KOPT-K1 (cell line): ENCODE measurements around the gene STRIP1.

Experiments used
- H3K27ac ChIP-seq: fragments of 200-600 bp; sonication (generic); 2 replicates; pipeline ENCODE4 v1.5.1; 2016; ENCODE audit warnings: antibody characterized with exemption, mild to moderate bottlenecking, low read depth, low read length; ENCODE audit not compliant: poor library complexity, severe bottlenecking
- H3K36me3 ChIP-seq: fragments of 200-600 bp; sonication (generic); 2 replicates; pipeline ENCODE4 v1.5.1; 2017; ENCODE audit warnings: antibody characterized with exemption, mild to moderate bottlenecking, low read length, moderate library complexity; ENCODE audit not compliant: insufficient read depth
- H3K9me3 ChIP-seq: fragments of 200-600 bp; sonication (generic); 2 replicates; pipeline ENCODE4 v1.5.1; 2017; ENCODE audit warnings: antibody characterized with exemption, low read length, mild to moderate bottlenecking; ENCODE audit not compliant: insufficient read depth, poor library complexity, severe bottlenecking

Gene STRIP1

GRCh38 chr1:110084227-110085078 lies 50.0 kb downstream of the STRIP1 start:
- H3K36me3 ChIP-seq, result no peaks in the 10 kb centered on the region
- no peak overlapping the region for H3K27ac ChIP-seq
- no peaks in the 10 kb centered on the region for H3K9me3 ChIP-seq

- Histone ChIP-seq H3K9me3 (no peaks in the 10 kb centered on the region), H3K27ac (no peak overlapping the region), H3K36me3 (no peaks in the 10 kb centered on the region)
Measured at GRCh38 chr1:110085671-110086070, 51.2 kb downstream of the STRIP1 start.

DNA sequence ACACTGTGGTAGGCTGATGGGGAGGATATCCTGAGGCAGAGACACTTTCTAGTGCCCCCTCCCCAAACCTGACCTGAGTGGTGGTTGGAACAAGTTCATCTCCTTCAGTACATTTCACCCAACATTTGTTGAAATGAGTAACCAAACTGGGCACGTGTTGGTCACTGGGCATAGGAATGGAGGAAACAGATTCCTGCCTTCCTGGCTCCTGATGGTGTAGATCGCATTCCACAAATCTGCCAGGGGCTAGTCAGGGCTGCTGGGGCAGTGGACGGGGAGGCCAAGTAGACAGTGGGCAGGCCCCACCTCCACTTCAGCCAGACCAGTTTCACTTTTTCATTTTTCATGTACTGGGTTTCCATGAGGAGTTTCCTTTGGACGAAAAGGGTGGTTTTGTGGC lies 52.5 kb downstream of the STRIP1 start:
- no peak overlapping the region for H3K27ac ChIP-seq
- H3K36me3 ChIP-seq, result no peaks in the 10 kb centered on the region
- H3K9me3 ChIP-seq, result no peaks in the 10 kb centered on the region

DNA sequence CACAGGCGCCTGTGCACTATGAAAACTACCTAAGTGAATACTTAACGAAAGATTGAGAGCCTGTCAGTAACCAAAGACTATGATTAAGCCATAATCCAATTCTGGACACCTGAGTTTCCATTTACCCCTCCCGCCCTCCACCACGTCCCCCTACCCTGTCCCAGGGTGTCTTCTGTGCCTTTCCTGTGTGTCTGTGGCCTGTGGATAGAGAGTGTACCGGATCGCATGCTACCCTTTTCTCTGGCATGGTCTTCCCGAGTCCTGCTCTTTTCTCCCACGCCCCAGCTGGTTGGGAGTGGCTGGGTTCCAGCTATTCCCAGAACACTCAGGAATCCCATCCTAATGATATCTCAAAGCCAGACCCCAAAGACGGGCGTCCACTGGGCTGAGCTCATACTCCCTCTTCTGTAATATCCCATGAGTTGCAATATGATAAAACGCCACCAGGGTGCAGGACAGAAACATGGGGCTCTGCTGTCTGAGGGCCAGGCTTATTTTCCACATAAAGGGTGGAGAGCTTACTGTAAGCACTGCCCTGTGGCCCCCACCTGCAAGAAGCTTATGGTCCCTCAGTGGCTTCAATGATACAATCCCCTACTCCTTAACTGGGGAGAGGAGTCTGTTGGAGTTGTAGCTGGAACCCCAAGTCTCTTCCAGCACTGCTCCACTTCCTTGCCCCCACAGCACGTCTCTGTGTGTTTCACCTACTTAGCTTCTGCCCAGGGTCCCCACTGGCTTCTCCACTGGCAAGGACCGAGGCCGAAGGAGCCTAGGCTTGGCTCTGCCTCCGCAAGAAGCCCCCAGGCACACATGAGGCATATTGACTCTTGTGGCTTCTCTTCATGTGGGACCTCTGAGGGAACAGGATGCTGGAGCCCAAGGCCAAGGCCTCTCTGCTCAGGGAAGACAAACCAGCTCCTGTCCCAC lies 53.7 kb downstream of the STRIP1 start:
- H3K9me3 ChIP-seq, result no peaks in the 10 kb centered on the region
- no peaks in the 10 kb centered on the region for H3K36me3 ChIP-seq
- no peak overlapping the region for H3K27ac ChIP-seq

- Histone ChIP-seq H3K9me3 (no peaks in the 10 kb centered on the region), H3K27ac (no peak overlapping the region), H3K36me3 (no peaks in the 10 kb centered on the region)
Measured at GRCh38 chr1:110088739-110089316, 54.4 kb downstream of the STRIP1 start.

GRCh38 chr1:110089561-110090275 lies 55.3 kb downstream of the STRIP1 start:
- Histone ChIP-seq H3K27ac (no peak overlapping the region), H3K36me3 (no peaks in the 10 kb centered on the region), H3K9me3 (no peaks in the 10 kb centered on the region)

- Histone ChIP-seq H3K27ac (no peak overlapping the region), H3K36me3 (no peaks in the 10 kb centered on the region), H3K9me3 (no peaks in the 10 kb centered on the region)
Measured at GRCh38 chr1:110091381-110091780, 57.0 kb downstream of the STRIP1 start.

GRCh38 chr1:110091791-110092190 lies 57.4 kb downstream of the STRIP1 start:
- no peaks in the 10 kb centered on the region for H3K36me3 ChIP-seq
- H3K27ac ChIP-seq, result no peak overlapping the region
- no peaks in the 10 kb centered on the region for H3K9me3 ChIP-seq

- Histone ChIP-seq H3K36me3 (no peaks in the 10 kb centered on the region), H3K27ac (no peak overlapping the region), H3K9me3 (no peaks in the 10 kb centered on the region)
Measured at GRCh38 chr1:110092991-110093390, 58.6 kb downstream of the STRIP1 start.

- H3K36me3 ChIP-seq, result no peaks in the 10 kb centered on the region
- no peaks in the 10 kb centered on the region for H3K9me3 ChIP-seq
- no peak overlapping the region for H3K27ac ChIP-seq
Measured at GRCh38 chr1:110094931-110095654, 60.7 kb downstream of the STRIP1 start.

DNA sequence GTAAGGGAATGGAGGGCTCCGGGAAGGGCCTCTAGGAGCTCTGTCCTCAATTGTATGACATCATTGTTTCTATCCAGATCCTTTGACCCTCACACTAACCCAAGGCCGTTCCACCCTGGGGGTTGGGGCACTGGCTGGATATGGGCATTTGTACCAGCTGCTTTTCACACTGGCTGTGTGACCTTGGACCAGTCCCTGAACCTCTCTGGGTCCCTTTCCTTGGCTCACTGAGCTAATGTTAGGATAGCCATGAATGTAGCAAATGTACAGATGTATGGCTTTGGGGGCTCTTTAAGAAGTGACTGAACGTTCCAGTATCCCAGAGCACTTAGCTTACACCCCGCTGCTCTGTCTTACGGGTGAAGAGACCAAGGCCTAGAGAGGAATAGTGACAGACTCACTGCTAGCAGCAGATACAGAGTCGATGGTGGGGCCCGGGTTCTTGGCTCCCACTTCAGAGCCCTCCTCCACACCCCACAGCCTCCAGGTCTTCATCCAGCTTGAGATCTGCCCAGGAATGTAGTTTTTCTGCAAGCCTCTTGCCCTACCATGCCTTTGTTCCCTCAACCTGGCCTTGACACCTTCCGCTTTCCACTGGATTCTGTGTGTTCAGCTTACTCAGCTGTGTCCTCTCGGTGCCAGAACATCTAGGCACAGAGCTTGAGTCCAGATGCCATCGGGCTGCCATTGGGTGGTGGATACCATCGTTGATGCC lies 63.2 kb downstream of the STRIP1 start:
- Histone ChIP-seq H3K9me3 (no peaks in the 10 kb centered on the region), H3K36me3 (no peaks in the 10 kb centered on the region), H3K27ac (no peak overlapping the region)

GRCh38 chr1:110098222-110099026 lies 64.0 kb downstream of the STRIP1 start:
- no peak overlapping the region for H3K27ac ChIP-seq
- no peaks in the 10 kb centered on the region for H3K9me3 ChIP-seq
- H3K36me3 ChIP-seq, result no peaks in the 10 kb centered on the region

- no peaks in the 10 kb centered on the region for H3K9me3 ChIP-seq
- no peak overlapping the region for H3K27ac ChIP-seq
- H3K36me3 ChIP-seq, result no peaks in the 10 kb centered on the region
Measured at GRCh38 chr1:110100335-110100734, 65.9 kb downstream of the STRIP1 start.
